ENCODE measurements around the gene TK2. TPM values are rescaled to one million over a fixed set of nuclear protein-coding genes. Genes with fewer than 3 reads are reported as not detected.
A peak's percentile ranks its signal among the peaks of the same experiment; 100 is the strongest.

The TK2 gene
- polyA plus RNA-seq, 3 donors: 29.8 to 38.9 (median 32.4) TPM

GRCh38 chr16:66486773-66487579 is 62.9 kb downstream of the TK2 start:
- intact Hi-C loops (cut with micrococcal nuclease): loop anchor here in 1 of 2 donors (10.0 kb wide), 1 partner anchor 68 kb away; the partner anchor contains the start of genes CKLF and TK2
- peak overlapping the region; percentile 27 for H3K9ac ChIP-seq (ENCODE audit: insufficient read depth, low read length, poor library complexity, severe bottlenecking)

More at GRCh38 chr16:66486773-66487579, 62.9 kb downstream of the TK2 start:
- Histone ChIP-seq H3K9me3 (replicated peaks in 1 of 2; ENCODE audit: control insufficient read depth in 1 of 2, insufficient read depth in 1 of 2, low read length in 2 of 2) (no peaks in the 10 kb centered on the region), H4K20me1 (ENCODE audit: insufficient read depth, low read length) (no peaks in the 10 kb centered on the region), H3K4me2 (replicated peaks; ENCODE audit: extremely low read depth, low read length, poor library complexity, severe bottlenecking) (peak overlapping the region; percentile 39), H3K27ac (ENCODE audit: low read depth in 1 of 2, low read length in 2 of 2) (peak overlapping the region; percentile 60 to 73), H3K79me2 (ENCODE audit: insufficient read depth, low read length) (no peaks in the 10 kb centered on the region), H3K4me3 (replicated peaks in 1 of 3; ENCODE audit: low read depth in 2 of 3, low read length in 3 of 3) (peak overlapping the region in 1 of 3 experiments; percentile 21), H3K36me3 (replicated peaks in 1 of 2; ENCODE audit: control insufficient read depth in 1 of 2, insufficient read depth in 2 of 2, low read length in 2 of 2) (no peaks in the 10 kb centered on the region), H3K4me1 (ENCODE audit: control insufficient read depth in 1 of 2, insufficient read depth in 2 of 2, low read length in 2 of 2) (peaks cover 53 to 58% of the 10 kb centered on the region in 2 donors), H2AFZ (ENCODE audit: insufficient read depth, low read depth, low read length, poor library complexity, severe bottlenecking) (peak overlapping the region; percentile 67), H3K27me3 (ENCODE audit: control insufficient read depth in 2 of 2, insufficient read depth in 2 of 2, low read length in 2 of 2) (no peaks in the 10 kb centered on the region)
- Mint-ChIP-seq H3K27ac (peak overlapping the region; percentile 71 to 95 (median 89)), H3K36me3 (peaks cover 21 to 28% of the 10 kb centered on the region in 2 donors), H3K27me3 (ENCODE audit: low read depth in 3 of 3) (peaks cover 2 to 5% (median 4%) of the 10 kb centered on the region in 3 donors), H3K9me3 (peaks cover 0 to 2% (median 0%) of the 10 kb centered on the region in 7 donors), H3K4me3 (no peak overlapping the region), H3K4me1 (peaks cover 67% of the 10 kb centered on the region)
- 67% methylated on average over 3 of the region's 3 CpGs for WGBS (ENCODE audit: insufficient coverage)
- DNase-seq: peak; percentile 62 to 84 (median 71)
- no peak for TF ChIP-seq CTCF (IDR thresholded peaks at IDR 0.05)

Data from CD14-positive monocyte (primary cell).